ENCODE measurements around the gene C2CD2.

The C2CD2 gene

GRCh38 chr21:41900401-41900800, 53.4 kb downstream of the C2CD2 start:
- ATAC-seq: no peak
- TF ChIP-seq SNAI2 (CRISPR knock-in tag; IDR thresholded peaks at IDR 0.05): no peak
- no peak for TF ChIP-seq CSRNP3 (CRISPR knock-in tag; IDR thresholded peaks at IDR 0.05)
- TF ChIP-seq ZNF70 (CRISPR knock-in tag; IDR thresholded peaks at IDR 0.05): no peak

GRCh38 chr21:41899426-41900202, 54.2 kb downstream of the C2CD2 start:
- TF ChIP-seq TOX (CRISPR knock-in tag; IDR thresholded peaks at IDR 0.05; ENCODE audit: borderline replicate concordance) (no peak), CREB5 (CRISPR knock-in tag; IDR thresholded peaks at IDR 0.05; ENCODE audit: low read depth) (no peak), ZFP3 (CRISPR knock-in tag; IDR thresholded peaks at IDR 0.05) (no peak), CSRNP3 (CRISPR knock-in tag; IDR thresholded peaks at IDR 0.05) (no peak), ISL1 (CRISPR knock-in tag; IDR thresholded peaks at IDR 0.05) (no peak), ZNF565 (CRISPR knock-in tag; conservative IDR thresholded peaks at IDR 0.05; ENCODE audit: low read depth) (no peak), PPARA (CRISPR knock-in tag; IDR thresholded peaks at IDR 0.05; ENCODE audit: borderline replicate concordance) (no peak), SNAI2 (CRISPR knock-in tag; IDR thresholded peaks at IDR 0.05) (no peak), ESRRG (CRISPR knock-in tag; IDR thresholded peaks at IDR 0.05) (no peak), POU6F1 (CRISPR knock-in tag; IDR thresholded peaks at IDR 0.05; ENCODE audit: borderline replicate concordance, low read depth) (no peak), BACH2 (CRISPR knock-in tag; IDR thresholded peaks at IDR 0.05; ENCODE audit: borderline replicate concordance) (no peak), OSR1 (CRISPR knock-in tag; IDR thresholded peaks at IDR 0.05) (no peak)
- ATAC-seq: no peak

- ATAC-seq: no peak
- TF ChIP-seq ZNF565 (CRISPR knock-in tag; conservative IDR thresholded peaks at IDR 0.05; ENCODE audit: low read depth) (no peak), ARNTL (CRISPR knock-in tag; IDR thresholded peaks at IDR 0.05; ENCODE audit: borderline replicate concordance, low read depth) (no peak), CREB5 (CRISPR knock-in tag; IDR thresholded peaks at IDR 0.05; ENCODE audit: low read depth) (no peak), SNAI2 (CRISPR knock-in tag; IDR thresholded peaks at IDR 0.05) (no peak), OSR1 (CRISPR knock-in tag; IDR thresholded peaks at IDR 0.05) (no peak), POU6F1 (CRISPR knock-in tag; IDR thresholded peaks at IDR 0.05; ENCODE audit: borderline replicate concordance, low read depth) (no peak), ISL1 (CRISPR knock-in tag; IDR thresholded peaks at IDR 0.05) (no peak), ZNF8 (CRISPR knock-in tag; IDR thresholded peaks at IDR 0.05) (no peak), PPARA (CRISPR knock-in tag; IDR thresholded peaks at IDR 0.05; ENCODE audit: borderline replicate concordance) (no peak), BACH2 (CRISPR knock-in tag; IDR thresholded peaks at IDR 0.05; ENCODE audit: borderline replicate concordance) (no peak), TOX (CRISPR knock-in tag; IDR thresholded peaks at IDR 0.05; ENCODE audit: borderline replicate concordance) (no peak), PATZ1 (CRISPR knock-in tag; IDR thresholded peaks at IDR 0.05; ENCODE audit: borderline replicate concordance) (no peak), RARB (CRISPR knock-in tag; IDR thresholded peaks at IDR 0.05) (no peak), ZFP30 (CRISPR knock-in tag; IDR thresholded peaks at IDR 0.05) (no peak), CSRNP3 (CRISPR knock-in tag; IDR thresholded peaks at IDR 0.05) (no peak), GLIS3 (CRISPR knock-in tag; IDR thresholded peaks at IDR 0.05) (no peak), ZNF70 (CRISPR knock-in tag; IDR thresholded peaks at IDR 0.05) (no peak)
Measured at GRCh38 chr21:41898998-41899397, 54.8 kb downstream of the C2CD2 start.

All from SK-N-SH treated with all-trans-retinoic acid at 6 μM for 48 hours (cell line).